SK-N-SH (cell line): ENCODE measurements around the gene SRGAP2B.
"Not testable (repeated sequence)": the region's sequence is repeated elsewhere in the genome, so short reads cannot be mapped to it uniquely, and the experiment has no call there.

Experiments
- CHD2 ChIP-seq: fragments of 150-350 bp; IDR thresholded peaks from 2 replicates; pipeline ENCODE4 v1.6.1; 2018; ENCODE audit warnings: low read length; ENCODE audit not compliant: partially characterized antibody
- MEF2A ChIP-seq: IDR thresholded peaks from 2 replicates; pipeline ENCODE4 v1.4.0; 2012; ENCODE audit warnings: low read depth, borderline replicate concordance
- REST ChIP-seq: IDR thresholded peaks from 2 replicates; pipeline ENCODE4 v1.6.1; 2012; ENCODE audit warnings: mild to moderate bottlenecking, low read depth, low read length, moderate library complexity

GRCh38 chr1:144936186-144936732 lies 158.9 kb downstream of the SRGAP2B start:
- TF ChIP-seq MEF2A, CHD2, REST: not testable (repeated sequence)
